OCI-LY3 (cell line): ENCODE data around the gene CPA2.

Source experiments
- CTCF ChIP-seq: fragments of 200-600, 300-600 bp; sonication (generic); IDR thresholded peaks from 2 replicates; pipeline ENCODE4 v1.5.1; 2014; ENCODE audit warnings: antibody characterized with exemption, low read length, low read depth
- EZH2phosphoT487 ChIP-seq: fragments of 200-600 bp; shearing (Covaris generic); IDR thresholded peaks from 2 replicates; pipeline ENCODE4 v1.6.1; 2018; ENCODE audit warnings: antibody characterized with exemption, mixed run types, low read depth

DNA sequence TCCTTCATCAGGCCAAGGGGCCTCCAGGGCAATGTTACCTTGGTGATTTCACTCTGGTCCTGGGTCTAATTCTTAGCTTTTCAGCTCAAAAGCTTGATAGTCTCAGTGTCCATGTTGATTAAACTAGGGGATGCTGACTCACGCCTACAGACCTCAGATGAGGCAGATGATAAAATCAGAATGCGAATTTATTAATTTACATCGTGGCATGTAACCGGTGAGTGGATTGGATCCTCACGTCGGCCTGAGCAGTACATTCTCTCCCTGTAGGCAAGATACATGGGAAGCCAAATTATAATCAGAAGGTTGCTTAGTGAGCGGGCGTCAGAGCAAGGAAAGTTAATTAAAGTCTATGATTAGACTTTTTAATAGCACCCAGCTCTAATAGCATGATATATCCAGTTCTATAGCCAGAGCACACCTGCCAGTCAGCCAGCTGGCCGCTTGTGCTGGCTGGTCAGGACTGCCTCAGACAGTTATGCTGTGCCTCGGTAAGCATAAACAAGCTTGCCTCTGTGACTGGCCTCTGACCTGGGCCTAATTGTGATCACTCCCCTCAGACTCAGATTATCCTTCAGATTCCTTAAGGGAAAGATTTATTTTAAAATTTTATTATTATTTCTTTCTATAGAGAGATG is 57.8 kb downstream of the CPA2 start:
- TF ChIP-seq CTCF (no peak), EZH2phosphoT487 (no peak)
